Right cardiac atrium (tissue), 5 donors: ENCODE data around the gene MYBPC2. TPM values are rescaled to one million over a fixed set of nuclear protein-coding genes. Genes with fewer than 3 reads are reported as not detected.
A peak's percentile ranks its signal among the peaks of the same experiment; 100 is the strongest.

Experiments
- ATAC-seq, 2 donors: fragments of 200-7000 bp; cut with Tn5 transposase; one replicate each; pipeline versions ENCODE4 v1.8.0 to v1.9.1; 2020; ENCODE audit warnings: moderate library complexity in 2 of 2, mild to moderate bottlenecking in 1 of 2
- DNase-seq, 3 donors: peaks; one replicate each; pipeline ENCODE4 v3.0.0-alpha.2; 2020
- H3K27ac ChIP-seq: one replicate; pipeline ENCODE4 v1.5.1; 2013; ENCODE audit warnings: mild to moderate bottlenecking, low read length, control low read depth, moderate library complexity
- H3K27me3 ChIP-seq: one replicate; pipeline ENCODE4 v1.6.1; 2013; ENCODE audit not compliant: control insufficient read depth, insufficient read depth
- H3K4me1 ChIP-seq: one replicate; pipeline ENCODE4 v1.6.1; 2013; ENCODE audit warnings: low read length; ENCODE audit not compliant: control insufficient read depth, insufficient read depth
- H3K4me3 ChIP-seq: one replicate; pipeline ENCODE4 v1.5.1; 2013; ENCODE audit warnings: low read length, control low read depth
- H3K9me3 ChIP-seq: one replicate; pipeline ENCODE4 v1.6.1; 2013; ENCODE audit warnings: low read length; ENCODE audit not compliant: control insufficient read depth
- WGBS: extraction: QIAGEN DNeasy Blood & Tissue Kit; methylation state at CpG from one replicate; pipeline ENCODE4 v1.1.7; 2013; 5-methylcytosine and 5-hydroxymethylcytosine counted together
- intact Hi-C, 4 donors: fragments of 100-400 bp; cut with DNase I; formaldehyde crosslinking; loops; one replicate each; pipeline versions ENCODE4 v1.11.0 to v1.14.0; 2022 to 2023
- polyA plus RNA-seq: library from polyadenylated mRNA; stranded (reverse); fragments of 200-250 nt; gene quantifications from one replicate; pipeline ENCODE4 v1.2.3, GENCODE V29; 2013
- total RNA-seq, 4 donors: library from RNA; stranded (reverse); fragmentation: NEBNext Ultra II Directional; extraction: Animal tissue kit (Norgen Biotek cat#: 25700); gene quantifications; one replicate each; pipeline ENCODE4 v1.2.1, GENCODE V29; 2021
- donor health status: healthy with polysubstance abuse.
- donor health status: DM: no; HTN: yes; CAD: no.
- donor health status: DM: no; HTN: no; CAD: no.
- donor health status: DM: no; HTN: yes; CAD: no; lungs with severe emphysema.
- donor health status: DM: yes; HTN: yes; CAD: no.

MYBPC2 gene
- total and polyA plus RNA-seq, 5 donors: not detected

GRCh38 chr19:50449236-50449899 is 16.7 kb downstream of the MYBPC2 start:
- 77% methylated on average over 14 of the region's 14 CpGs for WGBS
- Histone ChIP-seq H3K27me3 (no peaks in the 10 kb centered on the region), H3K4me1 (no peaks in the 10 kb centered on the region), H3K4me3 (no peak overlapping the region), H3K9me3 (no peaks in the 10 kb centered on the region), H3K27ac (no peak overlapping the region)
- no peak for DNase-seq
- no peak for ATAC-seq
- intact Hi-C loops: no loop called here

GRCh38 chr19:50450369-50451222 is 17.9 kb downstream of the MYBPC2 start:
- H3K4me3 ChIP-seq: no peak overlapping the region
- no peaks in the 10 kb centered on the region for H3K9me3 ChIP-seq
- ATAC-seq (no peak), DNase-seq (peak in 1 of 3 donors; percentile 15)
- no peaks in the 10 kb centered on the region for H3K4me1 ChIP-seq
- H3K27ac ChIP-seq: no peak overlapping the region
- WGBS: 57% methylated on average over 30 of the region's 30 CpGs
- no peaks in the 10 kb centered on the region for H3K27me3 ChIP-seq
- intact Hi-C loops: loop anchor here in 1 of 4 donors (10.0 kb wide), 1 partner anchor 86 kb away; the partner anchor contains the start of gene NAPSA

GRCh38 chr19:50451223-50451534 is 18.5 kb downstream of the MYBPC2 start:
- Histone ChIP-seq H3K27ac (no peak overlapping the region), H3K4me3 (no peak overlapping the region), H3K9me3 (no peaks in the 10 kb centered on the region), H3K4me1 (no peaks in the 10 kb centered on the region), H3K27me3 (no peaks in the 10 kb centered on the region)
- WGBS: 40% methylated on average over 13 of the region's 13 CpGs
- no peak for ATAC-seq
- intact Hi-C loops: loop anchor here in 1 of 4 donors (10.0 kb wide), 1 partner anchor 86 kb away; the partner anchor contains the start of gene NAPSA
- DNase-seq: peak in 1 of 3 donors; percentile 32

- Histone ChIP-seq H3K4me3 (no peak overlapping the region), H3K9me3 (no peaks in the 10 kb centered on the region), H3K27ac (no peak overlapping the region), H3K27me3 (no peaks in the 10 kb centered on the region), H3K4me1 (no peaks in the 10 kb centered on the region)
- intact Hi-C loops: loop anchor here in 1 of 4 donors (10.0 kb wide), 1 partner anchor 88 kb away; the partner anchor contains the start of gene NAPSA
- DNase-seq (no peak), ATAC-seq (no peak)
- WGBS: 97% methylated on average over 3 of the region's 3 CpGs
Observed at GRCh38 chr19:50453243-50453642, 20.6 kb downstream of the MYBPC2 start.

GRCh38 chr19:50455992-50456391 is 23.3 kb downstream of the MYBPC2 start:
- no peak for ATAC-seq
- 80% methylated on average over 2 of the region's 2 CpGs for WGBS
- H3K27me3 ChIP-seq: no peaks in the 10 kb centered on the region
- no peaks in the 10 kb centered on the region for H3K9me3 ChIP-seq
- H3K4me1 ChIP-seq: no peaks in the 10 kb centered on the region
- H3K27ac ChIP-seq: no peak overlapping the region
- no peak for DNase-seq
- no peak overlapping the region for H3K4me3 ChIP-seq
- intact Hi-C loops: loop anchor here in 1 of 4 donors (10.0 kb wide), 1 partner anchor 91 kb away; the partner anchor contains the start of gene NAPSA

- no peak overlapping the region for H3K4me3 ChIP-seq
- no peaks in the 10 kb centered on the region for H3K9me3 ChIP-seq
- intact Hi-C loops: loop anchor here in 1 of 4 donors (10.0 kb wide), 1 partner anchor 92 kb away; the partner anchor contains the start of gene NAPSA
- no peak for ATAC-seq
- 87% methylated on average over 5 of the region's 5 CpGs for WGBS
- DNase-seq: peak in 1 of 3 donors; percentile 37
- H3K27ac ChIP-seq: no peak overlapping the region
- H3K4me1 ChIP-seq: no peaks in the 10 kb centered on the region
- H3K27me3 ChIP-seq: no peaks in the 10 kb centered on the region
Observed at GRCh38 chr19:50457300-50457699, 24.6 kb downstream of the MYBPC2 start.

- Histone ChIP-seq H3K4me3 (no peak overlapping the region), H3K27ac (no peak overlapping the region), H3K4me1 (no peaks in the 10 kb centered on the region), H3K9me3 (no peaks in the 10 kb centered on the region), H3K27me3 (no peaks in the 10 kb centered on the region)
- ATAC-seq: no peak
- 42% methylated on average over 50 of the region's 50 CpGs for WGBS
- intact Hi-C loops: loop anchor here in 1 of 4 donors (10.0 kb wide), 1 partner anchor 94 kb away; the partner anchor contains the start of gene NAPSA
- DNase-seq: peak in 1 of 3 donors; percentile 47
Observed at GRCh38 chr19:50458396-50459066, 25.8 kb downstream of the MYBPC2 start.

GRCh38 chr19:50459067-50459456 is 26.4 kb downstream of the MYBPC2 start:
- no peak overlapping the region for H3K4me3 ChIP-seq
- peak in 1 of 3 donors; percentile 42 for DNase-seq
- no peak for ATAC-seq
- WGBS: 63% methylated on average over 32 of the region's 32 CpGs
- H3K27me3 ChIP-seq: no peaks in the 10 kb centered on the region
- no peak overlapping the region for H3K27ac ChIP-seq
- intact Hi-C loops: loop anchor here in 1 of 4 donors (10.0 kb wide), 1 partner anchor 94 kb away; the partner anchor contains the start of gene NAPSA
- no peaks in the 10 kb centered on the region for H3K9me3 ChIP-seq
- H3K4me1 ChIP-seq: no peaks in the 10 kb centered on the region

- Histone ChIP-seq H3K27me3 (no peaks in the 10 kb centered on the region), H3K4me3 (no peak overlapping the region), H3K27ac (no peak overlapping the region), H3K4me1 (no peaks in the 10 kb centered on the region), H3K9me3 (no peaks in the 10 kb centered on the region)
- 61% methylated on average over 1 of the region's 1 CpG for WGBS
- intact Hi-C loops: loop anchor here (5.0 to 10.0 kb wide), 3 partner anchors 92 to 102 kb away; partner anchors contain the start of gene NAPSA (in 3 of the 4)
- no peak for DNase-seq
- no peak for ATAC-seq
Observed at GRCh38 chr19:50459638-50460037, 26.9 kb downstream of the MYBPC2 start.

GRCh38 chr19:50460161-50460765 is 27.6 kb downstream of the MYBPC2 start:
- no peaks in the 10 kb centered on the region for H3K27me3 ChIP-seq
- DNase-seq (peak in 1 of 3 donors; percentile 4), ATAC-seq (no peak)
- intact Hi-C loops: loop anchor here in 3 of 4 donors (5.0 kb wide), 2 partner anchors 93 to 103 kb away; partner anchors contain the start of gene NAPSA (in 2 of the 3)
- H3K4me3 ChIP-seq: no peak overlapping the region
- WGBS: 31% methylated on average over 13 of the region's 13 CpGs
- no peak overlapping the region for H3K27ac ChIP-seq
- no peaks in the 10 kb centered on the region for H3K4me1 ChIP-seq
- H3K9me3 ChIP-seq: no peaks in the 10 kb centered on the region
